Measurements from ENCODE around the gene CELF2.

Gene CELF2

DNA sequence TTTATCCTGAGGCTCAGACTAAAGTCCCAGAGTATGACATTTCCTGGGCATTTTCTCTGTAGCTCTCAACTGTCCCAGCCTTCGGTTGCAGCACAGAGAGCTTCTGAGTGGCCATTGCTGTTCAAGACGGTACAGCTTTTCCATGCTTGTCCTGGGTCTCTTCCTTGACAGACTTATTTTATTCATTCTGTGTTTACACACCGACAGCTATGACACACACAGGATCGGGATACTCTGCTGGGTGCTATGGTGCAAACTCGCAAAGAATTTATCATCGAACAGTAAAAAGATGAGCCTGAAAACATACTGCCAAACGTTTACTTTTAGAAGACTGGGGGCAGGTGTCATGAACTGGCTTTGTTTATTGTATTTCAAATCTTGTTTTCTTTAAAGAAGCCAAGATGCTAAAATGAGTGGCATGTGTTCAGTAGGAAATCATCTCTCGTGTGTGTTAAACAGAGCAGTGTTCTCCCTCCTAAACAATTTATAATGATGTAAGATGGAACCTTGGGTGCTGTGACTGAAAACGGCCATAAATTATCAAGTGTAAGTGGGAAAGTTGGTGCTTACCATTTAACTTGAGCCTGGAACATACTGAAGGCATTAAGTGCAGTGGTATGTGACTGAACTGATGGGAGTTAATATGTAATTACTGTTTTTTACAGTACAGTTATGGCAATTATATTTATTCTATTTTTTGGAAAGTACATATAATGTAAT is 120.8 kb downstream of the CELF2 start:
- DNase-seq, result no peak

DNA sequence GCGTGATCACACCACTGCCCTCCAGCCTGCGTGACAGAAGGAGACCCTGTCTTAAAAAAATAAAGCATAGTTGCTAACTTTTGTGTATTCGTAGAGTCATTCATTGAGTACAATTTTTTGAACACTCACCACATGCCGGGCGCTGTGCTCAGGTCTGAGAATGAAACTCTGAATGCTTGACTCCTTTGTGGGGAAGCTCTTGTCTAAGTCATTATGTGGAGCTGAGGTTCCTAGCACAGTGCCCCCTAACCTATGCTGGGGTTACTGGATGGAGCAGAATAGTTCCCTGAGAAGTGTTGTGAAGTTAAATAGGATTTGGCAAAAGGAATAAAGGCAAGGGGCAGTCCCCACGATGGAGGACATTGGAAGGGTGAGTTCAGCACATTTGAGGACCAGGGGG is 123.3 kb downstream of the CELF2 start:
- DNase-seq, result no peak

DNA sequence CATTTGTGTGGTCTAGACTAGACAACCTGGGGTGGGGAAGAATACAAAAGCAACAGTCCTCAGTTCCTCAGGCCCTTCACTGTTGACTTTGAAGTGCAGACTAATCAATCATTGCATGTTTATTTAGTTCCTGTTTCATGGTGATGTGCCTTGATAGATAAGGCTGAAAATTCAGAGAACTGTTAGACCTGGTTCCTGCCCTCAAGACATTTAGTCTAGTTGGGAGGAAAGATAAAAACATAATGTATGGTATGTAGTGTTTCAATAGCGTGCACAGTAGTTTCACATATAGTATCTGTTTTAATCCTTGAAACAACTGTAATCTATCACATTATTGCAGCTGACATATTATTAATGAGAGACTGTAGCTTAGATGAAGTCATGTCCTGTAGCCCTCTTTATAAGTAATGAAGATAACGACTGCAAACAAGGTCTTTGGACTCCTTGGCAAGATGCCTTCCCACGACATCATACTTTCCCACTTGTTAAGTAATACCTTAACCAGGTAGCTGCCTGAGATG is 124.0 kb downstream of the CELF2 start:
- DNase-seq, result no peak

DNA sequence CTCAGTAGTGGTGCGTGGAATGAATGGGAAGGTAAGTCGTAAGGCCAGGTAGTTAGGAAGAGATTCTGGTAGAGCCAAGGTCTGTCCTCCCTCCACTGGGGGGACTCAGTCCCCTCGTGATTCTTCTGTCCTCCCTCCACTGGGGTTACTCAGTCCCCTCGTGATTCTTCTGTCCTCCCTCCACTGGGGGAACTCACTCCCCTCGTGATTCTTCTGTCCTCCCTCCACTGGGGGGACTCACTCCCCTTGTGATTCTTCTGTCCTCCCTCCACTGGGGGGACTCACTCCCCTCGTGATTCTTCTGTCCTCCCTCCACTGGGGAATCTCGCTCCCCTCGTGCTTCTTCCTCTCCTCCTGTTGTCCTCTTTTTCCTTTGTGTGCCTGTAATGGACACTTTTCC is 125.1 kb downstream of the CELF2 start:
- DNase-seq, result no peak

DNA sequence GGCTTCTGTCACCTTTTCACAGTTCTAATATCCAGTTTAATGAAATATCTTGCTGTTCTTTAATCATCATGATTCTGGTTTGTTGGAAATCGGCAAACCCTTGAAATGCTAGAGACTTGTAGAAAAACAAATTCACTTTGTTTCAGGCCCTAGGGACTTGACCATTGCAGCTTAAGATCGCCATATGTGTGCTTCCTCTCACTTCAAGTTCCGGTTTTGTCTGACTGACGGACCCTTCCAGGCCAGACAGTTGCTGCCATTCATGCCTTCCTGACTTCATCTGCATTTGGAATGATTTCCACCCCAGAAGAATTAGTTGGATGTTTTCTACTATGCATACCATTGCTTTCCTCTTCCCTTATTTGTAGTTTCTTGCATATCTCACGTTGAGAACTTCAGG is 125.6 kb downstream of the CELF2 start:
- DNase-seq, result no peak

DNA sequence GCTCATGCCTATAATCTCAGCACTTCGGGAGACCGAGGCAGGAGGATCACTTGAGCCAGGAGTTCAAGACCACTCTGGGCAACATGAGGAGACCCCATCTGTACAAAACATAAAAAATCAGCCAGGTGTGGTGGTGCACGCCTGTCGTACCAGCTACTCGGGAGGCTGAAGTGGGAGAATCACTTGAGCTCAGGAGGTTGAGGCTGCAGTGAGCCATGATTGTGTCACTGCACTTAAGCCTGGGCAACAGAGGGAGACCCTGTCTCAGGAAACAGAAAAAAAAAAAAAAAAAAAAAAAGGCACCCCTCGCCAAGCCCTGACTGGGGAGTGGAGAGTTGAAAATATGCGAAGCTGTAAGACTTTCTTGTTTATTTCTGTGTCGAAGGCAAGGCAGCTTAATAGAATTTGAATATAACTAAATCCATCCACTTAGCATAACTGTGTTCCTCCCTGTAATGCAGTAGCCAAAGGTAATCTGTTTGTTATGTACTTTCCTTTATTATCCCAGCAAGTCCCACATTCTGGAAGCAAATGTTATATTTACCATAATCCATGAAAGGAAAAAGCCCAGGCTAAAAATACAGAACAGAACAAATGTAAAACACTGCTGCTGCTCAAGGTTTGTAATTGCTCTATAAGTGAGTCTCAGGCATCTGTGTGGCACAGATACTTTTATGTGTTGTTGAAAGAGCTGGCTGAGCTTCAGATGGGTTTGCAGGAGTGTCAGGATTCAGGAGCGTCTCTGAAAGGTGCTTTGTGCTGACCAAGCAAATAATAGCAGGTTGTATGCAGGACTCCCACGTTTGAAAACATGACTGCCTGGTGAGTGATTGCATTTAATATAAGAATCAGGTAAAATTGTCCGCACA is 127.2 kb downstream of the CELF2 start:
- DNase-seq, result no peak

DNA sequence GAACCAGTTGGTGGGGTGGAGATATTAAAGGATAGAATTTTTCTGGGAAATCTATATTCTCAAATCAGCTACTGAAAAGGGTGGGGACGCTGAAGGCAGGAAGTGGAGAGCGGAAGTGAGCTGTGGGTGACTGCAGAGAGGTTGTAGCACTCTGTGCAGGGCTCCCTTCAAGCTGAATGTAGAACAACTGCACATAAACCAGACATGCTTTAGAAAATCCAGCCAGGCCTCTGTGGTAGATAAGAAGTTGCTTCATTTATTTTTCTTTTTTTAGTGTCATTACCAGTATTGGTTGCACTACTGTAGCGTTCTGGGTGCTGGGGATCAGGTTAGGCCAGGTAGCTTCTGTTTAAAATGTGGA is 127.8 kb downstream of the CELF2 start:
- peak; percentile 54 for DNase-seq

DNA sequence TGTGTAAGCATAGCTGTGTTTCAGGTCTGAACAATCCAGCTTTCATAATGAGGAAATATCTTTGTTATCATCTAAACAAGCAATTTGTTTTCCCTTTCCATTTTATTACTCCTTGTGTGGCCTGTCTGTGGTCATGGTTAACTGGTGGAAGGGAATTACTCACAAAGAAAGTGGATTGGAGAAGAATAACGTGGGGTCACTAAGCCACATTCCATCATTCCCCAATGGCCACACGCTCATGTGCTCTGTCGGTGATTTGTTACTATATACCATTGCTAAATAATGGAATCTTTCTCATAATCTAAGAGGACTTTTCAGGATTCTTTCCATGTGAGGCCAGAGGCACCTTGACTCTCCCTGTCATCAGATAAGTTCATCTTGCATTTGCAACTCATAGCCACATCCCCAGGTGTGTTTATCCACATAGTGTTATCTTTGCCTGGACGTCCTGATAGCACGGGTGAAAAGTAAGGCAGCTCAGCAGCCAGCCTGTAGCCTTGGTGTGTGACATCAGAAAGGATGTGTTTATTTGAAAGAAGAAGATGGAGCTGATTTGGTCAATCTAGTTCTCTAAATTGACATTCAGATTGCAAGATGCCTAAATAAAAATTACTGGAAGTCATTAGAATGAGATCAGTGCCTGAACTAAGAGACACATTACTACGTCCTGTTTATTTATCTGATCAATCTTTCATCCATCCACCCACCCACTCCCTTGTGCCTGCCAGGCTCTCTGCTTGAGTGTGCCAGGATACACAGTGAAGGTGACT is 128.9 kb downstream of the CELF2 start:
- no peak for DNase-seq

DNA sequence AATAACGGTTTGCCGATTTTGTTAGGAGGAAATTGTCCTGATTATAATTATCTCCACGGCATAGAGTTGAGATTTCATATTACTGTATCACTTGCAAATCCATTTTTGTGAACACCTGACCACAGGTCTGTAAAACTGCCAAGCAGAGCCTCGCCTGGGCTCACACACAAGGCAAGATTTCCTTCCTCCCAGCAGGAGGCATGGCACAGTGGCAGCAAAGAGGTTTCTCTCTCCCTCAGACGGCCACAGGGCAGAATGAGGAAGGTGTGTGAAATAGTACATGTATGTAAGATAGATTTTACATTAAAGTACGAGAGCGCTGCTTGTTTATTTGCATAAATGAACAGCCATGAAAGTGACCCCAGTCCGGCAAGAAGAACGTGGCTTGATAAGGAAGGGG is 130.1 kb downstream of the CELF2 start:
- DNase-seq, result no peak

DNA sequence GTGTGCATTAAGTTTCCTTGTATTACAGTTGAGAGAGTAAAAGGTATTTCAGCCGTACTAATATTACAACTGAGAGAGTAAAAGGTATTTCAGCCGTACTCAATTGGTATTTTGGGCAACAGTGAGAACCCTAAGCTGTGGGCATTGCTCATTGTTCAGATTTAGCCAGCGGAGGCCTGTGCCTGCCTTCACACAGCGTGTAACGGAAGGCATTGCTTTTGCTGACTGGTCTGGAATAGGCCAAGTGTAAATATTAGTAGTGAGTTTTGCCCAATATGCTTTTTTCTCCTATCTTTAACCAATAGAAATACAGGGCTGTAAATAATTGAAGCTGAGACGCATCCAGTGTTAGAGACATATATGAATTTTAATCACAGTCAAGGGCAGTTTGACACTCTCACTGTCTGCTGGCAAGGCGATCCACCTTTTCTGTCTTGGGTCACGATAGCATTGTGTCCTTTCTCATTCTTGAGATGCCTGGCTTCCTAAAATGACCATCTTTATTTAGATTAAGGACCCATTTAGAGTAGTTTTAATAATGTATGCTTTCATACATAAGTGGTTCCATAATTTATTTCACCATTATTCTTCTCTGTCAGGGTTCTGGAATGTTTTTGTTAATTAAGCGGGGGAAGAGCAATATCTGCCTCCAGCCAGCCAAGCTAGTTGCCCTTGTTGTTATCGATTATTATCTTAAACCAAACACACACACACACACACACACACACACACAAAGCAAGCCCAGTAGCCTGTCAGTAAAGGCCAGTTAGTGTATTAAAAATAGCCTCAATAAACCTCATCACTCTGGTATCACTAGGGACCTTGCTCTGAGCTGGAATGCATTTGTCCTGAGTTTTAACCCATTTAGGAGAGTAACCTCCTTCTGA is 130.7 kb downstream of the CELF2 start:
- no peak for DNase-seq

DNA sequence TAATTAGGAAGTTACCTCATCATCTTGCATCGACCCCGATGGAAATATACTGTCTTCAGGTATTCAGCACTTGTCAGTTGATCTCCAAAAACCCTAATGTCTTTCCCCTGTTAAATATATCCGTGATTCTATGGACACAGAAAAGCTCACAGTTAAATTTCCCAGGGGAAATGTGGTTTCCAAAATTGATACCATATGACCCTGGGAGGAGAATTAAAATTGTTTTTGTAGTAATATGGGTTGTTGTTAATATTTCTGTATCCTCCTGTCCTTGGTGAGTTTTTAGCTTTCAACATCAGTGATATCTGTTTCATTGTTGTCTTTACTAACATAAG is 132.1 kb downstream of the CELF2 start:
- DNase-seq, result no peak

DNA sequence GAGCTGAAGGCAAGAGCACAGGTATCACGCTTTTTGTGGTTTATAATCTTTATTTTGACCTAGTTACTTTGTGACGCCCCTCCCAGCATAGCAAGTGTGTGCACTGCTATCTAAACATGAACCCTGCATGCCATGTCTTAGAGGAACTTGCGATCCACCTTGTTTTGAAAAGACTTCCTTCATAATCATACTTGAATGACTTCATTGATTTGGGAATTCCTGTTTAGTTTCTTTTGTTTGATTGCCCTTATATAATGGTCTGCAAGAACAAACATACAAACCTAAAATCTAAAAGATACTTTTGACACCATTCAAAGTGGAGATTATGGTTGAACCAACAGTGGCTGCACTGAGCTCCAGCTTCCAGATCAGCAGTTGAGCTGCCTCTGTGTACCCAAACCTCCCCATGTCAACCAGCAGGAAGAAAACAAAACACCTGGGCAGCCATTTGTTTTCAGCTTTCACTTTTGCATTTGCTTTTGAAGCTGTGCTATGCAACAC is 132.6 kb downstream of the CELF2 start:
- no peak for DNase-seq

DNA sequence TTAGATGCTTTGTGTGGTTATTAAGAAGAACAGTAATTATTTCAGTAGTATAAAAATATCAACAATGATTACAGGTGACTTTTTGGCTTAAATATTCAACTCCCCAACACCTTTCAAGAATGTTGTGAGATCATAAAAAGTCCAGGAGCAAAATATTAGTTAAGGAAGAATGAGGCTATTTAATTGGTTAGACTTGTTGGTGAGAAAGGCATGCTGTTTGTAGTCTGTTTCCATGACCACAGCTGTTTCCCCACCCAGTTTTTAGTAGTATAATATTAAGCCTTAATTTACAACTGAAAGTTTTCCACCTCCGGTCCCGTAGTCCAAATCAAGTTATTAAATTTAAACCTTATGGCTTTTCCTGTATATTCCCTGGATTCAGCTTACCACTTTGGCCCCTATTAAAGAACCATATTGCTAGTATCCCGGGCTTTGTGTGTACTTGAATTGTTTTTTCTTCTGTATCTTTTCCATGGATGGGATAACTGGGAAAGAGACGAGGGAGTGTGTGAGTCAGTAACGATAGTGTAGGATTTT is 133.3 kb downstream of the CELF2 start:
- DNase-seq, result no peak

DNA sequence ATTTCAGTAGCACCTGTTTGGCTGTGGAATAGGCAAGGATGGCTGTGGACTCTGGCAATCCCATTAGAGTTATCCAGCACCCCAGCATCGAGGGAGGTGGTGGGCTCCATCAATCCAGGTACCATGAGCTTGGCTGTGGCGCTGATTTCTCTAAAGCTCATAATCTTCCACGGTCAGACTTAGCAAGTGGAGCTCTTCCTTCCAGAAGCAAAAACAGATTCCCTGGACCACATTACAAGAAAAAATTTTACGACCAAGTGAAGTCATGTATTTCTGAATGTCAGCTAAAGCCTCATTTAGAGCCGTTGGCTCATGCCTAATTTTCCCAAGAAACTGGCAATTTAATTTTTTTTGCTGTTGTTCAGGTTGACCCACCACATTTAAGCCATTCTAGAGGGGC is 135.1 kb downstream of the CELF2 start:
- no peak for DNase-seq

DNA sequence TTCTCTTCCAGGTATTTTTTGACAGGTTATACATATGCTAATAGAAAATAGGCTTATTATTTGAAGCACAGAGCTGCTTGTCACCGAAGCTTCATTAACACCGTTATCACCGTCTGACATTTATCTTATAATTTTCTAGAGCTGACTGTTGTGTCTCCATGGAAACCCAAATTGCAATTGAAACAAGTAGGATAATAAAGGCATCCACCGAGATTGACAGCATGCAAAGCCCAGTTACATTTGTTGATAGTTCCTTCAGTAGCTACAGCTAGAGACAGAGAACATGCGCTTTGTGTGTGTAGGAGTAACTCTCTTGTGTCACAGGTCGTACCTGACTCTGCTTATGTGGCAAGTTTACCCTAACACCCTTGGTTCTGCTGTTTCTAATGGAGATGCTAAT is 135.6 kb downstream of the CELF2 start:
- DNase-seq, result no peak

DNA sequence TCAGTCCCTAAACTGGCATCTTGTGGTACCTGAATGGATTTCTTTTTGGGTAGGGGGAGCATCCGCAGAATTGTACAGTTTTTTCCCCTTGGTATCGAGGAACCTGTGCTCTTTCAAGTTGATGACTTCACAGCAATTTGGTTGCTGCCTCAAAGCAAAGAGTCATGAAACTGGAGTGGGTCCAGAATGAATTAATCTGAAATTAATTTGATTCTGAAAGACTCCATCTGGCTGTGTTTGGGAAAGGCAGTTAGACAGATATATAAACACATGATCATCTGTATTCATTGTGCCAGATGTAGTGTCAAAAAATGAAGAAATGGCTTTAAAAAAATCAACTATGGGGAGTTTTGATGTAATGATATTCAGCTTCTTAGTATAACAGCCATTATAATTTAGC is 136.1 kb downstream of the CELF2 start:
- DNase-seq, result no peak

DNA sequence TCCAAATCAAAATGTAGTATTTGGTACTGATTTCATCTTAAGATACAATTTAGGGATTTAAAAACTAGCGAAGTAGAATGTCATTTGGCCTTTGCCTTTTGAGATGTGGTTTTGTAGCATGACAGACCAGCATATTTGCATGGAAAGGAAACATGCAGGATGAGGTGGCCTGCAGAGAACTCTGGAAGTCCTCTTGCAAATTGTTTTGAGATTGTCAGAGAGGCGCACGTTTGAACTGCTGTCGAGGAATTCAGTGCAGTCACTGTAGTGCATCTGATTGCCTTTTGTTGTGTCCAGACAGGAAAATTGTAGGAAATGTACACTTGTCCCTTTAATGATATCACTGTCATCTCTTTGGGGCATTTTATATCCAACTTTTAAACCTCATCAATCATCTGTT is 136.7 kb downstream of the CELF2 start:
- DNase-seq, result no peak

DNA sequence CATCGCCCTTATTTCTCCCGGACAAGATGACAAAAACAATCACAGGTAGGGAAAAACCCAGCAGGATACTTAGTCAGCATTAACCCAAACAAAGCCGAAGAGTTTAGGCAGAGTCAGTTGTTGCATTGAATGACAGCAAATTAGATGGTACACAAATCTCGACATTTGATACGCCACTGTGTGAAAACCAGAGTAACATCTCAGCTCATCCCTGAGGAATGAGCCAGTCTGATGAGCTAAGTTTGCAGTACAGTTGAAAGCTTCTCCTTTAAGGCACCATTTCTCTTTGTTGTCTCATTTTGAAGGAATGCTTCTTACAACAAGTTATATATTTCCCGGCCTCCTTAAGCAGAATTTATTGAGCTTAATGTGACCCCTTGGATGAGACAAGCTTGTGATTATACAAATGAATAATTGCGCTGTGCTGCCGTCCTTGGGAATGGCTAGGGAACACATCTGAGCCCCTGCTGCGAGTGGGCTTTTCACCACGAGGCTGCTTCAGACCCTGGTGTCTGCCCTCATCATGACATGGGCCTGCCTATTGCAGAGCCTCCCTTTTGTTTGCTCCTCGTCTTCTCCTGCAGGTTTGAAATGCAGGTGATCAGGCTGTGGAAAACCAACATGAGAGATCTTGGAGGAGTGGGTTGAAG is 137.3 kb downstream of the CELF2 start:
- DNase-seq, result no peak

DNA sequence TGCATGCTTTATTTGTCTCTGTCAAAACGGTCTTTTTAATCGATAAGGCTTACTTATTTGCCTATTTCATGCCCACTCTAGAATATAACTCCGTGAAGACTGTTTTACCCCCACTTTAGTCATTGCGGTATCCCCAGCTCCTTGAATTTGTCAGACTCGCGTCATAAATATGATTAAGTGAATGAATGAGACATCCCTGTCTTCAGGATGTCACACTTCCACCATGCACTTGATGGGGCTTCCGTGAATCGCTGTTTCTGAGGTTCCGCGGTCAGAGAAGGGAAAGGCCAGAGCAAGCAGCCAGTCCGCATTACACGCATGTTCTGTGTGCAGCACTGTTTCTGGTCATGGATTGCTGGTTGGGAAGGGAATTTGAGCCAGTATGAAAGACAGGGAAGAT is 138.8 kb downstream of the CELF2 start:
- no peak for DNase-seq

DNA sequence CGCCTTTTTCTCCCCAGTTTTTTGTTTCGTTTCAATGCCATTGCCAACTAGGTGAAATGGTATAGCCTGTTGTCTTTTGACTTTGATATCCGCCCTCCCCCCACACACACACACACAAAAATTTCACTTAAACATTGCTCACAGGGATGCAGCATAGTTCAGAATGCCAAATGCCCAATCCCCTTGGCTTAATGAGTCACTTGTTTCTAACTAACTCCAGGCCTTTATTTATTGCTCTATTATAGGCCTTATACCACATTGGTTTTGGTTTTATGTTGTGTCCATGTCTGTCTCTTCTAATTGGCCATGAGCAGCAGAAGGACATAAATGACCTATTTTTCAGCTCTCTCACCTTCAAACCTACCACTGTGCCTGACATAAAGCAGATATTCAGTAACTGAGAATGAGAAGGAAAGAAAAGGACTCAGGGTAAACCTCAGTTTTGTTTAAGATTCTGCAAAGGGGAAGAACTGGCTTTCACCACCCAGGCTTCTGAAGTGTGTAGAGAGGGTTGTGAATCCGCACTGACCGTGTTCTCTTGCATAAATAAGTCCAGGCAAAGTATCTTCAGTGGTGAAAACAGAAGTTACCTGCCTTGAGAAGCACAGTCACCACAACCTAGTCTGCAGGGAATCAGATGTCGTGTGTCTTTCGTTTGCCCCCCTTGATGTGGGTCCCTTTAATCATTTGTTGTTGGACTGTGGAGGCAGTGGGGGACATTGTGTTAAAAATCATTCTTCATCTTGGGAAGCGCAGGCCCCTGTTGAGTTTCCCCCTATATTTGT is 139.8 kb downstream of the CELF2 start:
- DNase-seq, result no peak

DNA sequence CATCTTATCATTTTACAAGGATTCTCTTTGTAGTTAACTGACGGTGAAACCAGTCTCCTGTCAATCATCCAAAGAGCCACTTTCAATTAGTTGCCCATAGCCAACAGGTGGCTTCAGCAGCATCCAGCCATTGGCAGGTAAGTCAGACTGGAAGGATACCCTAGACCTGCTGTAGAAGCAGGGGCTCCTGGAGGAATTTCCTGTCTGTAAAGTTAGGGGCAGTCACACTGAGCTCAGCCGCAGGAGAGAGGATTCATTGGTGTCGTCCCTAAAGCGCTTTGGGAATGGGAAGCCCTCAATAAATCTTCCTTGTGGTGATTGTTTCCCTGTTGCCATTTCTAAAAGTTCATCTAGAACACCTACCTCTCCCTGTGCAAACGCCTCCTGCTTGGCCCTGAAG is 140.4 kb downstream of the CELF2 start:
- DNase-seq, result no peak

Data from stimulated activated CD4-positive, alpha-beta T cell treated with anti-CD3 and anti-CD28 coated beads, Interleukin-1b, Interleukin-23, amount 100 ng/mL, for 48 hours (primary cell).